OCI-LY1 (cell line): Measurements from ENCODE around the gene RHBDD3.

Experiments
- CTCF ChIP-seq: fragments of 200-600 bp; sonication (generic), shearing (Covaris generic); IDR thresholded peaks from 2 replicates; pipeline ENCODE4 v1.5.1; 2017; ENCODE audit warnings: mild to moderate bottlenecking, antibody characterized with exemption, low read length, moderate library complexity, mixed read lengths
- EZH2 ChIP-seq: fragments of 200-600 bp; sonication (generic), shearing (Covaris generic); IDR thresholded peaks from 2 replicates; pipeline ENCODE4 v1.8.0; 2017; ENCODE audit warnings: borderline replicate concordance, mixed run types, mild to moderate bottlenecking, antibody characterized with exemption, low read length, moderate library complexity, mixed read lengths

GRCh38 chr22:29267858-29268510 lies at the start of gene RHBDD3, which contains the start of gene EWSR1:
- no peak for TF ChIP-seq CTCF
- no peak for TF ChIP-seq EZH2
